Gastroesophageal sphincter (tissue), 3 donors: ENCODE measurements around the gene TNS3.

ENCODE experiments used
- CTCF ChIP-seq, 4 experiments: fragments of 200-600 bp in 2 of 4; fragments of 450-650 bp in 2 of 4; sonication (generic) in 1 of 4; IDR thresholded peaks; one replicate each; pipeline ENCODE4 v1.5.1; 2017 to 2019; ENCODE audit warnings: antibody characterized with exemption in 4 of 4, mild to moderate bottlenecking in 2 of 4, moderate library complexity in 2 of 4
- POLR2AphosphoS5 ChIP-seq: sonication (generic); formaldehyde crosslinking; IDR thresholded peaks from one replicate; pipeline ENCODE4 v1.6.1; 2017; ENCODE audit warnings: antibody characterized with exemption

GRCh38 chr7:47295606-47296005 lies 286.3 kb downstream of the TNS3 start:
- TF ChIP-seq CTCF (IDR thresholded peaks at IDR 0.05) (no peak), POLR2AphosphoS5 (no peak)
